Measurements from ENCODE around the gene TAF3. TPM values are rescaled to one million over a fixed set of nuclear protein-coding genes. Genes with fewer than 3 reads are reported as not detected.
"Not testable (repeated sequence)": the region's sequence is repeated elsewhere in the genome, so short reads cannot be mapped to it uniquely, and the experiment has no call there.

TAF3 gene
- polyA plus RNA-seq, 1 donor, result 12.1 TPM

- no peak for DNase-seq
Observed at GRCh38 chr10:7969623-7970022, 151.3 kb downstream of the TAF3 start.

DNA sequence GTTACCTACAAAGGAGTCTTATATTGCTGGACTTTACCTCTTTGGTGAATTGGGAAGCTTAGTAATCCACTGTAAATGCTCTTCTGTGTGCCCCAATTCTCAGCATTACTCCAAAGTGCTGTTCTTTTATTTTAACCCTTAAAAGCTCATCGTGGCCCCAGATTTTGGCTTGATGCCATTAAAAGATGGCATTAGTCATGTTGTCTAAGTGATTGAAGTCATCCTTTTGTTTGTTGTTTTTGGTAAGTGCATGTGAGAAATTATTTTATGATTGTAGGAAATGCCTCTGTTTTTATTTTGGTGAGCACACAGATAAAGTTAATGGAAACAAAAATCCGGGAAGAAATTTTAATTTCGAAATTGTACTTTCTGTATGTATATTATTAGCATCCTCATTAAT lies 153.6 kb downstream of the TAF3 start:
- DNase-seq, result no peak

DNA sequence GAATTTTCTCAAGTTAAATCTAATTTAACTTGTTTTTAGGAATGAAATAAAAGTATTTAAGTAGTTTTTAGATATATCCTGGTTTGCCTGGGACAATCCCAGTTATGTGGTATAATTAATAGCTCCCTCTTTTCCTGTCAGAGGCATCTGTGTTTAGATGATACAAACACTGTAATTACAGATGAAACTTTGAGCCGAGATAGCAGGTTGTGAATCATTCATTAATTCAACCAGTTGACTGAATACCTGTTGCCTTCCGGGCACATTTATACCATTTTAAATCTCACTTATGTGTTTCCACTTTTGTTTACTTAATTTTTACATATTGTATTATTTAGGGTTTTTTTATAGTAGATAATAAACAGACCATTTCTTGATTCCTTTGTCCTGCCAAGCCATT lies 154.1 kb downstream of the TAF3 start:
- no peak for DNase-seq

- no peak for DNase-seq
Observed at GRCh38 chr10:7980196-7980595, 161.9 kb downstream of the TAF3 start.

- DNase-seq, result no peak
Observed at GRCh38 chr10:7982727-7983126, 164.4 kb downstream of the TAF3 start.

DNA sequence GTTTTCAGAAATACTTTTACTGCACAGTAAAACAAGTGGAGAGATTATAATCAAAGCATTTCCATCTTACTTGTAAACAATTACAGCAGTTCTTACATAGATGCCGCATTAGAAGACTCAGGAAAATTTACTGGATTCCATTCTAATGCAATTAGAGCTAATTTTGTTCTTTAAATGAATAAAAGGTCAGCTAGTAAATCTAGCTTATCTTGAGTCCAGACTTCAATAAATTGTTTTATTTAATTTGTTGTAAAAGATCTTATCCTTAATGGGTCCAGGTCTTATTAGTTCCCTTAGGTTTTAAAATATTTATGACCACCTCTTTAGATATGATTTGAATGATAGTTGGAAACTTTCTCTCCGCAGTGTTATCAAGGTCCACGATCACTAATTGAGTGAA lies 166.0 kb downstream of the TAF3 start:
- no peak for DNase-seq

DNA sequence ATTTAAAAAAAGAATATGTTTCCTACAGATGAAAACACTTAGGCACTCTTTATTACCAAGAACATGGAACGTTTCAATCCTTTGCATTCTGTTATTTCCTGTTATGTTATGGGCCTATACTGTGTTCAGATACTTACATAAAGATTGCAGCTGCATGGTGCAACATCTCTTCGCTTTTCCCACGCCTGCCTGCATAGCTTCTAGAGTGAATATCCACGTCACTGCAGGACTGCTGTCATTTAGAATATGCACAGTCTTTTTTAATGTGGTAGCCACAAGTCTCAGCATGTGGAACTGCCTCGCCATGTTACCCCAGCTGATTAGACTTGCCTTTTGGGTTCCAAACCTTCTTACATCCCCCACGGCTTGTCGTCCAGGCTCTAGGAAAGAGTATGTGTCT lies 166.6 kb downstream of the TAF3 start:
- no peak for DNase-seq

DNA sequence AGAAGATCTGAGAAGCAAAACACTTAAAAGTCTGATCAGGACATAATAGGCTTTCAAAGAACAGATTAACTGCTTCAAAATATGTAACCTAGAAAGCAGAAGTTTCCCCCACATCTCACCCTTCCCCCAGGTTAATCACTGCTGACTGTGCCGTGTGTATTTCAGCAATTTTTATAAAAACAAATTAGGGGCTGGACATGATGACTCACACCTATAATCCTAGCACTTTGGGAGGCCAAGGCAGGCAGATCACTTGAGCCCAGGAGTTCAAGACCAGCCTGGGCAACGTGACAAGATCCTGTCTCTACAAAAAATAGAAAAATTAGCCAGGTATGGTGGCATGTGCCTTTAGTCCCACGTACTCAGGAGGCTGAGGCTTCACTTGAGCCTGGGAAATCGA lies 168.5 kb downstream of the TAF3 start:
- DNase-seq, result no peak

- DNase-seq, result no peak
Observed at GRCh38 chr10:7988989-7989388, 170.7 kb downstream of the TAF3 start.

- no peak for DNase-seq
Observed at GRCh38 chr10:7998831-7999230, 180.5 kb downstream of the TAF3 start.

DNA sequence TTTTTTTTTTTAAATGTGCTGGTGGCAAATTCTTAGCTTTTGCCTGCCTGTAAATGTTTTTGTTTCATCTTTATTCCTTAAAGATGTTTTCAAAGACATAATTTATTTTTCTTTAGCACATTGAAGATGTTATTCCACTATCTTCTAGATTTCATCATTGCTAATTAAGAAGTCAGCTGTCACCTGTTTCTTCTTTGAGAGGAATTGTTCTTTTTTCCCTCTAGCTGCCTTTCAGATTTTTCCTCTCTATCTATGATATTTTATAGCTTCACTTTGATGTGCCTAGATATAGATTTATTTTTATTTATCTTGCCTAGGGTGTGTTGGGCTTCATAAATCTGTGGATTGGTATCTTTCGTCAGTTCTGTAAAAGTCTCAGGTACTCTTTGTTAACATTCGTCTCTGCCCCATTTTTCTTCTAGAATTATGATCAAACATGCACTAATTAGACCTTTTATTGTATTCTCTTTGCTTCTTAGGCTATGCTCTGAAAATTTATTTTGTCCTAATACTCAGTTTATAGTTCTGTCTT lies 186.2 kb downstream of the TAF3 start:
- DNase-seq, result no peak

DNA sequence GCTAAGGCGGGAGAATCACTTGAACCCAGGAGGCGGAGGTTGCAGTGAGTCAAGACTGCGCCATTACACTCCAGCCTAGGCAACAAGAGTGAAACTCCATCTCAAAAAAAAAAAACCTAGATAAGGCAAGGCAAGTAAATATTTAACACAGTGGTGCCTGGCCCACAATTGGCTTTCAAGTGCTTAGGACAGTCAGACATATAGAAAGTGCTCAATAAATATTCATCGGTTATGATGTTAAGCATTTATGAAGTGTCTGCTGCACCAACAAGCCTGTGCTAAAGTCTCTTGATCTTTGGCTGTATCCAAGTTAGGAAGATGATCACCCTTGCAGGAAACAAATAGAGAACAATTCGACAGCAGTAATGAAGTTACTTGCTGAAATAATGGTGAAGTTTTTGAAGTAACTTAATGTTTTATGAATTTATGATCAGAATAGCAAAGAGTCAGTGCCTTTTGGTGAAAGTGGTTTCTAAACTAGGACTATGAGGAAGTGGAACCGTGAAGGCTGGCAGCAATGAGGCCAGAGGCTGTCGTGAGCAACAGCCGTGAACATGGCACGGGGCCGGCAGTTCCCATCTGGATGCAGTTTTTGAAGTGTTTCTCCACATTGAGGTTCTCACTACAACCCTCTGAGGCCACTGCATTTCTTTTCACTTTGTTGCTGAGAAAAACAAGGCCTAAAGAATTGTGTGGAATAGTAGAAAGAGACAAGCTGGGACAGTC lies 188.1 kb downstream of the TAF3 start:
- DNase-seq, result no peak

DNA sequence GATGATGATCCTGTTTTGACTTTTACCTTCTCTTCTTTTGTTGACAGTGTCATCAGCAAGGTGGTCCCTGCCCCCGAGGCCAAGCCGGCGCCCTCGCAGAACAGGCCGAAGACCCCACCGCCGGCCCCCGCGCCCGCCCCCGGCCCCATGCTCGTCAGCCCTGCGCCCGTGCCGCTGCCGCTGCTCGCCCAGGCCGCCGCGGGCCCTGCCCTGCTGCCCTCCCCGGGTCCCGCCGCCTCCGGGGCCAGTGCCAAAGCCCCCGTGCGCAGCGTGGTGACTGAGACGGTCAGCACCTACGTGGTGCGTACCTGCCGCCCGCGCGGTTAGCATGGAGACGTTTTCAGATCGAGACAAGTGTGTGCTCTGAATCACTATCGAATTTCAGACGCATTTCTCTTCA lies 190.7 kb downstream of the TAF3 start:
- DNase-seq, result no peak

DNA sequence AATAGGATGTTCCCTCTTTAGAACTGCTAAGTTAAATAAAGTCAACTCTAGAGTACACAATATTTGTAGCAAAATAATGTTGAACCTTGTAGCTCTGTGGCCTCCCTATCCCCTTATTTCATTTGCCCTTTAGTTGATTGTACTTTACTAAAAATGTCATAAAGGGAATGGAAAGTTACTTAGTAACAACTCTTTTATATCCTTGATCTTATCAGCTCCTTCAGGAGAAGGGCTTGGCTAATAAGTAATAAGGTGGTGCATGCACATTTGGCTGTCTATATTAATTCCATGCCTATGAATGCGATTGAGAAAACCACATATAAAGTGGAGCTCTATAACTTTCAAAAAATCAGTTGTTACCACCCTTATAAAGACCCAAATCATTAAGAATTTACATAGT lies 194.7 kb downstream of the TAF3 start:
- no peak for DNase-seq

DNA sequence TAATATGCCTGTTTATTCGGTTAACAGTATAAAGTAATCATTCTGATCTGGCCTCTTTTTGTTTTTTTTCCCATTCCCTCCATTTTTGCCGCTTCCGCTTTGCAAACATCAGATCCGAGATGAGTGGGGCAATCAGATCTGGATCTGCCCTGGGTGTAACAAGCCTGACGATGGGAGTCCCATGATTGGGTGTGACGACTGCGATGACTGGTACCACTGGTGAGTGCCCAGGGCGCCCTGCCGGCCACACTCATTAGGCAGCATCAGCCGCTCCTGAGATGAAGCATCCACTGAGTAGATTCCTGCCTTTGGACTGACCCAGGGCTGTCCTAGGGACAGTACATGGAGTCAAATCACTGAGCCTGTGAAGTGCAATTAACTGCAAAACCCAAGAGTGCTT lies 195.3 kb downstream of the TAF3 start:
- no peak for DNase-seq

- DNase-seq, result no peak
Observed at GRCh38 chr10:8014649-8015048, 196.3 kb downstream of the TAF3 start.

- DNase-seq, result peak; percentile 10
Observed at GRCh38 chr10:8017277-8017676, 199.0 kb downstream of the TAF3 start.

DNA sequence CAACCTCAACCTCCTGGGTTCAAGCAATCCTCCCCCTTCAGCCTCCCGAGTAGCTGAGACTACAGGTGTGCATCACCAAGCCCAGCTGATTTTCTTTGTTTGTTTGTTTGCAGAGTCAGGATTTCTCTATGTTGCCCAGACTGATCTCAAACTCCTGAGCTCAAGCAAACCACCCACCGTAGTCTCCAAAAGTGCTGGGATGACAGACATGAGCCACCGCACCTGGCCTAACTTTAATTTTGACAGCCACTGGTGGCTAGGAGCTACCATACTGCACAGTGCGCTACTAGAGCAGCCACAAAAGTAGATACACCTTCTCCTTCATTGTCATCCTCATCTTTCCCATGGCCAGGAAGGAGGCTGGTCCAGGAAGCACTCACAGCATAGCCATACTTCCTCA lies 205.0 kb downstream of the TAF3 start:
- DNase-seq, result no peak

DNA sequence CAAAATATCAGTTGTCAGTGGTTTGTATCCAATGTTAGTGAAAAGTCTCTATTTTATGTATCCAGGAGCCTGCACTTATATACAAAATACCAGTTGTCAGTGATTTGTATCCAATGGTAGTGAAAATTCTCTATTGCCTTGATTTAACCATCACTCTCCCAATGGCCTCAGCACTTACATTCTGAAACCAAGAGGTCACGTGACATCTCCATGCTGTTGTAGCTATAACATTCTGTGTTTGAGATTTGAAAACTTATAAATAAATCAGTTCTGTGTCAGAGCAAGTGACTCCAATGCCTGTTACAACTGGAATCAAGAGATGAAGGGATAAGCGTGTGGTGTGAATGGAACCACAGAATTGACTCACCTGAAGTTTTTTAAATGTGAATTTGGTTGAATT lies 205.5 kb downstream of the TAF3 start:
- DNase-seq, result no peak

DNA sequence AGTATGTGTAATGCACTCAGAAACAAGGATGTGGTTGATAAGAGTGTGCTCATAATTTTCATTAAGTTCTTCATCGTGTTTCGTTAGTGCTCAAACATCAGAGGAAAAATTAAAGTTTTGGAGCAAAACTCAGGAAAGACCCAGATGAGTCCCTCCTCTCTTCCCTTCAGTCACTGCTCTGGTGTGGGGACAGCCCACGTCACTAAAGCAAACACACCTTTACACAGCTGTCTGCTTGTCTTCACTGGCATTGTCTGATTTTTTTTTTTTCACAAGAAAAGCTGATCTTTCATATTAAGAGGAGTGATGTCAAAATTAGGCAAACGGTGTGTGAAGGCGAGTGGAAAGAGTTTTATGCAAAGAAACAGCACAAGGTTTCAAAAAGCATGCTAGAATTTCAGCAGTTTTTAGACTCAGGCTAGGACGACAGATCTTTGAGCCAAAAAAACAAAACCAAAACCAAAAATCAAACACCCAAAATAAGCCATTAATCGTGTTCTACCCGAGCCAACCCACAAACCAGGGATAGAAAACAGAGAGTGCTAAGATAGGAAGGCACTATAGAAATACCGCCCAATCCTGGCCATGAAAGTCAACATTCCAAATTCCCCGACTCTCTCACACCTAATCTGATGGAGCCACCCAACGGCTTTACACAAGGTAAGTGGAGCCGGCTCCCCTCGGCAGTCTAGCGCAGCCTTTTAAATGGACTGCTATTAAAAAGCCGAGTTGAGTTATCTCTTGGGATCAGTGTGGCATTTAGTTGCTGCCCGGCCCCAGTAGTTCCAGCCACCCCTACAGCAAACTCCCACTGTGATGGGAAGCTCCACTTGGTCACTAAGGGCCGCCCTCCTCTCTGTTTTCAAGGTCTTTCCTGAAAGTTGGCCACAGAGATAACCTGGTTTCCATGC lies 208.3 kb downstream of the TAF3 start:
- DNase-seq, result peak; percentile 13

DNA sequence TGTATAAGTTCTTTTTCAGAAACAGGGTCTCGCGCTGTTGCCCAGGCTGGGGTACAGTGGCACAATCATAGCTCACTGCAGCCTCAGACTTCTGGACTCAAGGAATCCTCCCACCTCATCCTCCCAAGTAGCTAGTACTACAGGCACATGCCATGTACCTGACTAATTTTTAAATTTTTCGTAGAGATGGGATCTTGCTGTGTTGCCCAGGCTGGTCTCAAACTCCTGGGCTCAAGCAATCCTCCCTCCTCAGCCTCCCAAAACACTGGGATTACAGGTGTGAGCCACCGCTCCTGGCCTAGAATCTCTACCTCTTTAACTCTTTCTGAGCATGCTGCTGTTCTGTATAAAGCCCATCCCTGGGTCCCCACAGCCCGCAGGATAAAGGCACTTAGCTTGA lies 212.9 kb downstream of the TAF3 start:
- DNase-seq, result not testable (repeated sequence)

GRCh38 chr10:8032558-8032957 lies 214.3 kb downstream of the TAF3 start:
- DNase-seq, result no peak

- peak; percentile 15 for DNase-seq
Observed at GRCh38 chr10:8033812-8034465, 215.6 kb downstream of the TAF3 start.

Measured in left kidney (tissue), 2 donors.